Vagina (tissue), 2 donors: Measurements from ENCODE around the gene CEMIP.

Source experiments
- CTCF ChIP-seq, 3 experiments: fragments of 450-650 bp in 2 of 3; fragments of 200-600 bp in 1 of 3; sonication (generic) in 1 of 3; IDR thresholded peaks; one replicate each; pipeline ENCODE4 v1.5.1; 2017 to 2019; ENCODE audit warnings: antibody characterized with exemption in 3 of 3, mild to moderate bottlenecking in 2 of 3, moderate library complexity in 2 of 3
- POLR2A ChIP-seq, 2 donors: fragments of 450-650 bp; IDR thresholded peaks; one replicate each; pipeline ENCODE4 v1.6.1; 2017; ENCODE audit warnings: antibody characterized with exemption in 2 of 2, mild to moderate bottlenecking in 2 of 2, moderate library complexity in 2 of 2
- POLR2AphosphoS5 ChIP-seq, 2 donors: sonication (generic); formaldehyde crosslinking; IDR thresholded peaks; one replicate each; pipeline ENCODE4 v1.9.0; 2017; ENCODE audit warnings: antibody characterized with exemption in 2 of 2, mild to moderate bottlenecking in 2 of 2, low read depth in 1 of 2; ENCODE audit not compliant: insufficient read depth in 1 of 2

- no peak for TF ChIP-seq CTCF (IDR thresholded peaks at IDR 0.05)
- TF ChIP-seq POLR2AphosphoS5 (IDR thresholded peaks at IDR 0.05; ENCODE audit: insufficient read depth in 1 of 2, low read depth in 1 of 2): no peak
- no peak for TF ChIP-seq POLR2A (IDR thresholded peaks at IDR 0.05)
Measured at GRCh38 chr15:80749589-80749988, 29.6 kb upstream of the CEMIP start.
